22Rv1 (cell line): ENCODE data around the gene RAVER1.

Experiments
- ZFX ChIP-seq: fragments of 450-650 bp; IDR thresholded peaks from 2 replicates; pipeline ENCODE4 v1.6.1; 2017; ENCODE audit warnings: antibody characterized with exemption, borderline replicate concordance
- TF ChIP-seq, protein P1 (sequence below): fragments of 450-650 bp; IDR thresholded peaks from 2 replicates; pipeline ENCODE4 v1.5.1; 2017; ENCODE audit warnings: mild to moderate bottlenecking

DNA sequence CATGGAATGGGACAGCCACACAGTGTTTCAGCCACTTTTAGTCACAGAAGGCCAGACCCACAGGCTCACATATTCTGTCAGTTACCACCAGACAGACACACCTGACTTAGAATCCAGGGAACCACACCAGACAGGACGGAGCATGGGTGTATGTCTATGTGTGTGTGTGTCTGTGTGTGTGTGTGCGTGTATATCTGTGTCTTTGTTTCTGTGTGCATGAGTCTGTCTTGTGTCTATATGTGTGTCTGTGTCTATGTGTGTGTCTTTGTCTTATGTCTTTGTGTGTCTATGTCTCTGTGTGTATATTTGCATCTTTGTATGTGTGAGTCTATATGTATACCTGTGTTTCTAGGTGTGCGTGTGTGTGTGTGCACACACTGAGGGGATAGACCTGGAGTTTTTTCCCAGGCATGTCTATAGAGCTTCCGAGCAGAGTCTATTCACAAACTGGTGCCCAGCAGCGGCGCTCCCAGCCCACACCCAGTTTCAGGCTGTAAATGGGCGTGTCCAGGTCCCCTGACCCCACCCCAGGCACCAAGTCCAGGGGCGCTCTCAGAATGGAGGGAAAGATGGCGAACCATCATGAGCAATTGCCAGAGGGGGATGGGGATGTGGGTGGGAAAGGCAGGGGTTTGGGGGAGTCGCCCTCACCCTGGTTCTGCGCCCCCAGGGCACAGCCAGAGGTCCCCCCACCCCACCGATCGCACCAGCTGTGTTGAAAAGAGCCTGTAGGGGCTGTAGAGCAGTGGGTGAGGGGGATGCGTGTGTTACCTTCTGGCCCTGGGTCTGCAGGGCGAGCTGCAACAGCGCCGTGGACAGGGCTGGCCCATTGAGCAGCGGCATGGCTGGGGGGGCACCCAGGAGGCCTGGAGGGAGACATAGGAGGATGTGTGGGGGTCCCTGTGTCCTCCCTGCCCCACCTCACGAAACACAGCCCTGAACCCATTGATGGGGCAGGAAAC, 11.2 kb downstream of the RAVER1 start:
- TF ChIP-seq, protein P1, sequence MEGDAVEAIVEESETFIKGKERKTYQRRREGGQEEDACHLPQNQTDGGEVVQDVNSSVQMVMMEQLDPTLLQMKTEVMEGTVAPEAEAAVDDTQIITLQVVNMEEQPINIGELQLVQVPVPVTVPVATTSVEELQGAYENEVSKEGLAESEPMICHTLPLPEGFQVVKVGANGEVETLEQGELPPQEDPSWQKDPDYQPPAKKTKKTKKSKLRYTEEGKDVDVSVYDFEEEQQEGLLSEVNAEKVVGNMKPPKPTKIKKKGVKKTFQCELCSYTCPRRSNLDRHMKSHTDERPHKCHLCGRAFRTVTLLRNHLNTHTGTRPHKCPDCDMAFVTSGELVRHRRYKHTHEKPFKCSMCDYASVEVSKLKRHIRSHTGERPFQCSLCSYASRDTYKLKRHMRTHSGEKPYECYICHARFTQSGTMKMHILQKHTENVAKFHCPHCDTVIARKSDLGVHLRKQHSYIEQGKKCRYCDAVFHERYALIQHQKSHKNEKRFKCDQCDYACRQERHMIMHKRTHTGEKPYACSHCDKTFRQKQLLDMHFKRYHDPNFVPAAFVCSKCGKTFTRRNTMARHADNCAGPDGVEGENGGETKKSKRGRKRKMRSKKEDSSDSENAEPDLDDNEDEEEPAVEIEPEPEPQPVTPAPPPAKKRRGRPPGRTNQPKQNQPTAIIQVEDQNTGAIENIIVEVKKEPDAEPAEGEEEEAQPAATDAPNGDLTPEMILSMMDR = no peak
- no peak for TF ChIP-seq ZFX
